Gastroesophageal sphincter (tissue), 4 donors: ENCODE measurements around the gene ACOT7. TPM values are rescaled to one million over a fixed set of nuclear protein-coding genes. Genes with fewer than 3 reads are reported as not detected.

Source experiments
- ATAC-seq: fragments of 150-250 bp; one replicate; pipeline ENCODE4 v1.9.1; 2016; ENCODE audit warnings: mild to moderate bottlenecking, moderate library complexity
- H3K27ac ChIP-seq, 4 donors: fragments of 200-600 bp; sonication (generic) in 3 of 4; 1 replicate in 3 of 4; 2 replicates in 1 of 4; pipeline ENCODE4 v1.5.1; 2016 to 2019
- H3K27me3 ChIP-seq: fragments of 200-600 bp; sonication (generic); one replicate; pipeline ENCODE4 v1.5.1; 2019
- H3K36me3 ChIP-seq, 2 donors: fragments of 200-600 bp; sonication (generic); one replicate each; pipeline ENCODE4 v1.5.1; 2019; ENCODE audit warnings: control low read depth in 1 of 2
- H3K4me1 ChIP-seq, 3 donors: fragments of 200-600 bp; sonication (generic); 1 replicate in 2 of 3; 2 replicates in 1 of 3; pipeline ENCODE4 v1.5.1; 2016 to 2019; ENCODE audit warnings: control low read depth in 2 of 3
- H3K4me3 ChIP-seq, 2 donors: fragments of 200-600 bp; sonication (generic); one replicate each; pipeline ENCODE4 v1.5.1; 2019; ENCODE audit warnings: mild to moderate bottlenecking in 1 of 2, moderate library complexity in 1 of 2
- H3K9me3 ChIP-seq, 3 donors: fragments of 200-600 bp; sonication (generic); one replicate each; pipeline ENCODE4 v1.5.1; 2017 to 2019; ENCODE audit warnings: control low read depth in 2 of 3
- EP300 ChIP-seq: sonication (generic); formaldehyde crosslinking; IDR thresholded peaks from one replicate; pipeline ENCODE4 v1.6.1; 2017; ENCODE audit warnings: antibody characterized with exemption, mild to moderate bottlenecking
- POLR2A ChIP-seq, 2 donors: fragments of 450-650 bp; IDR thresholded peaks; one replicate each; pipeline ENCODE4 v1.6.1; 2017; ENCODE audit warnings: antibody characterized with exemption in 2 of 2, mild to moderate bottlenecking in 2 of 2, moderate library complexity in 1 of 2
- POLR2AphosphoS5 ChIP-seq: sonication (generic); formaldehyde crosslinking; IDR thresholded peaks from one replicate; pipeline ENCODE4 v1.6.1; 2017; ENCODE audit warnings: antibody characterized with exemption
- WGBS, 2 donors: methylation state at CpG; one replicate each; pipeline ENCODE4 v1.1.5; 2018; ENCODE audit warnings: low coverage in 1 of 2; 5-methylcytosine and 5-hydroxymethylcytosine counted together
- total RNA-seq, 4 donors: library from RNA; depleted of rRNA; stranded (reverse); fragments of >200 nt; gene quantifications; one replicate each; pipeline ENCODE4 v1.1.0, GENCODE V29; 2016
- TF ChIP-seq, protein P1 (sequence below), 4 experiments: fragments of 200-600 bp in 2 of 4; fragments of 450-650 bp in 2 of 4; sonication (generic) in 1 of 4; IDR thresholded peaks; one replicate each; pipeline ENCODE4 v1.5.1; 2017 to 2019; ENCODE audit warnings: antibody characterized with exemption in 4 of 4, mild to moderate bottlenecking in 2 of 4, moderate library complexity in 2 of 4

The ACOT7 gene
- total RNA-seq, 4 donors from 2014 or later: 22.3 to 32.5 (median 25.0) TPM

DNA sequence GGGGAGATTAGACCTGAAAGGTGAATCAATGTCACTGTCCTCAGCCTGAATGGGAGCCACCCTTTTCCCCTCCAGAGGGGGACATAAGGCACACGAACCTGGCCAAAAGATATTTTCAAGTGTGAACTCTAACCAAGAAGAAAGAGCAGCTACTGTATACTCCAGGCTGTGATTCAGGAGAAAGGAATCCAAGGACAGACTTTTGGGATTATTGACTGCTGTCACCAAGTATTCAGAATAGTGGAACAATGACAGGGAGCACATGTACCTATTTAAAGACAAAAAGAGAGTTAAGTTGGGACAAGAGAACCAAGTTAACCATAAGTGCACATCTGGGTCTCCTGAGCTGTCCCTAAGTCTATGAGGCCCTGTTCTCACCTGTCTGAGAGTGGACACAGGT, 160.2 kb downstream of the ACOT7 start:
- peaks cover 0 to 20% (median 3%) of the 10 kb centered on the region in 3 donors for H3K4me1 ChIP-seq
- peaks cover 0 to 60% of the 10 kb centered on the region in 2 donors for H3K36me3 ChIP-seq
- H3K27me3 ChIP-seq: peaks cover 1% of the 10 kb centered on the region
- WGBS, 2 donors: 14 to 70% methylated on average over 1 of the region's 1 CpG
- no peak overlapping the region for H3K27ac ChIP-seq
- H3K9me3 ChIP-seq: no peaks in the 10 kb centered on the region
- ATAC-seq: no peak
- no peak overlapping the region for H3K4me3 ChIP-seq
- TF ChIP-seq EP300: no peak
- TF ChIP-seq POLR2A (IDR thresholded peaks at IDR 0.05): no peak
- TF ChIP-seq POLR2AphosphoS5: no peak
- TF ChIP-seq, protein P1, sequence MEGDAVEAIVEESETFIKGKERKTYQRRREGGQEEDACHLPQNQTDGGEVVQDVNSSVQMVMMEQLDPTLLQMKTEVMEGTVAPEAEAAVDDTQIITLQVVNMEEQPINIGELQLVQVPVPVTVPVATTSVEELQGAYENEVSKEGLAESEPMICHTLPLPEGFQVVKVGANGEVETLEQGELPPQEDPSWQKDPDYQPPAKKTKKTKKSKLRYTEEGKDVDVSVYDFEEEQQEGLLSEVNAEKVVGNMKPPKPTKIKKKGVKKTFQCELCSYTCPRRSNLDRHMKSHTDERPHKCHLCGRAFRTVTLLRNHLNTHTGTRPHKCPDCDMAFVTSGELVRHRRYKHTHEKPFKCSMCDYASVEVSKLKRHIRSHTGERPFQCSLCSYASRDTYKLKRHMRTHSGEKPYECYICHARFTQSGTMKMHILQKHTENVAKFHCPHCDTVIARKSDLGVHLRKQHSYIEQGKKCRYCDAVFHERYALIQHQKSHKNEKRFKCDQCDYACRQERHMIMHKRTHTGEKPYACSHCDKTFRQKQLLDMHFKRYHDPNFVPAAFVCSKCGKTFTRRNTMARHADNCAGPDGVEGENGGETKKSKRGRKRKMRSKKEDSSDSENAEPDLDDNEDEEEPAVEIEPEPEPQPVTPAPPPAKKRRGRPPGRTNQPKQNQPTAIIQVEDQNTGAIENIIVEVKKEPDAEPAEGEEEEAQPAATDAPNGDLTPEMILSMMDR (IDR thresholded peaks at IDR 0.05): no peak

DNA sequence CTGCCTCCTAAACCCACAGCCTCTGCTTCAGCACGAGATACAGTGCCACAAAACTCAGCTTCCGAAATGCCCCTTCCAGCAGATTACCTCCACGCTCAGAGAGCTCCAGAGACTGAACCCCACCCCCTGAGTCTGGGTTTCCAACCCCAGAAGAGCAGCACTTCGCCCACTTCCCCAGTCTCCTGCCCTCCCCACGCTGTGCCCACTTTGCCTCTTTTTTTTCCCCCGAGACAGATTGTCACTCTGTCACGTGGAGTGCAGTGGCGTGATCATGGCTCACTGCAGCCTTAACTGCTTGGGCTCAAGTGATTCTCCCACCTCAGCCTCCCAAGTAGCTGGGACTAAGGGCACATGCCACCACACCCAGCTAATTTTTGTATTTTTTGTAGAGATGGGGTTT, 167.9 kb downstream of the ACOT7 start:
- Histone ChIP-seq H3K4me3 (no peak overlapping the region), H3K36me3 (peaks cover 0 to 94% of the 10 kb centered on the region in 2 donors), H3K27ac (no peak overlapping the region), H3K4me1 (peaks cover 0 to 8% (median 0%) of the 10 kb centered on the region in 3 donors), H3K9me3 (no peaks in the 10 kb centered on the region), H3K27me3 (no peaks in the 10 kb centered on the region)
- TF ChIP-seq POLR2AphosphoS5 (no peak), POLR2A (IDR thresholded peaks at IDR 0.05) (no peak), EP300 (no peak)
- TF ChIP-seq, protein P1 (IDR thresholded peaks at IDR 0.05): no peak
- 86 to 91% methylated on average over 5 to 8 of the region's 8 CpGs for WGBS, 2 donors
- no peak for ATAC-seq

DNA sequence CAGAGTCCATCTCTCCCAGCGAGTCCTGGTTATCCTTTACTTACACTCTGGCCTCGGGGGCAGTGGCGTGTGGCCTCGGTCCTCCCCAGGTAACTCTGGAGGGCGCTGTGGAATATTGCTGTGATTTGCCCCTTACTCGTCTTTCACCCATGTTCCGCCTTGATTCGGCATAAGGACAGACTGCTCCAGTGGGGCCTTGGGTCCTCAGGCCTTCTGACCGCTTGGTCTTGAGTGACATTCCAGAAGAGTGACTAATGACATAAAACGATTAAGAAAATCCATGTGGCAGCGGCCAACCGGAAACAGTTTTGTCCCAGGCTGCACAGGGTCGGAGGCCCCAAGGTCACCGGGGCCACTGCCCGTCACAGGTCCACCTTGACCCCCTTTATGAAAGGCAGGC, 168.8 kb downstream of the ACOT7 start:
- no peak for ATAC-seq
- Histone ChIP-seq H3K36me3 (peaks cover 0 to 94% of the 10 kb centered on the region in 2 donors), H3K4me1 (peaks cover 0 to 8% (median 0%) of the 10 kb centered on the region in 3 donors), H3K4me3 (no peak overlapping the region), H3K9me3 (no peaks in the 10 kb centered on the region), H3K27me3 (no peaks in the 10 kb centered on the region), H3K27ac (no peak overlapping the region)
- WGBS, 2 donors: 72 to 80% methylated on average over 1 to 11 of the region's 15 CpGs
- TF ChIP-seq, protein P1 (IDR thresholded peaks at IDR 0.05): no peak
- TF ChIP-seq POLR2A (IDR thresholded peaks at IDR 0.05) (no peak), POLR2AphosphoS5 (no peak), EP300 (no peak)

DNA sequence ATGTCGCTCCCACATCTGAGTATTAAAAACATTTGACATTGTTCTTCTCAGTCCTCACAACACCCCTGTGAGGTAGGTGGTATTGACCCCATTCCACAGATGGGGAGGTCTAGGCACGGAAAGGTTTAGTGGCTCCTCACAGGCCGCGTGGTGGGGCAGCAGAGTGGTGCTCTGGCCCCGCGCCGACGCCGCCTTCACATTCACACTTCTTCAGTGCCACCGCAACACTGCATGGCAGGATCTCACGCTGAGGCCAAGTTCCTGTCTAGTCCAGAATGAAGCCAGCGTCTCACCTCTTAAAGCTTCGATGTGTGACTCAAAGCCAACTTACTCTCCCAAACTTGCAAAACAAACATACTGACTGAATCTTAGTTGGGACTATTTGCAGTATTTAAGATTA, 169.9 kb downstream of the ACOT7 start:
- Histone ChIP-seq H3K4me1 (peaks cover 0 to 8% (median 0%) of the 10 kb centered on the region in 3 donors), H3K9me3 (no peaks in the 10 kb centered on the region), H3K27ac (no peak overlapping the region), H3K27me3 (no peaks in the 10 kb centered on the region), H3K36me3 (peaks cover 0 to 83% of the 10 kb centered on the region in 2 donors), H3K4me3 (no peak overlapping the region)
- no peak for ATAC-seq
- 94 to 97% methylated on average over 3 to 13 of the region's 13 CpGs for WGBS, 2 donors
- TF ChIP-seq POLR2AphosphoS5 (no peak), POLR2A (IDR thresholded peaks at IDR 0.05) (no peak), EP300 (no peak)
- TF ChIP-seq, protein P1 (IDR thresholded peaks at IDR 0.05): no peak

DNA sequence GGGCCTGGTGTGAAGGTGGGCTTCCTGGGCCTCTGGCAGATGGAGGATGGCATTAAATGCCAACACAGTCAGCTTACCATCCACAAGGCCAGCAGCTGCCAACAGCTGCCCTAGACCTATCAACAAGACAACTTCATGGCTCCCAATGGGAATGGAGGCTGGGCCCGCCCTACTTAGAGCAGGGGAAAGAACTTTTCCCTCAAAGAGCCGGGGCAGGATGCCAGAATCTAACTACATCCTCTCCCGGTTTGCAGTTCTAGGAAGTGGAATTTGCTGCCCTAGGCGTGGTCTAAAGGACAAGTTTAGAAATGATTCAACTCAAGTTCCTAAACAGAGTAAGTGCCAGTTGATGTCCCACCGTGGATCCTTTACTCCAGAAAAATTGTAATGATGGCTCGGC, 170.9 kb downstream of the ACOT7 start:
- Histone ChIP-seq H3K9me3 (no peaks in the 10 kb centered on the region), H3K27me3 (no peaks in the 10 kb centered on the region), H3K36me3 (peaks cover 0 to 73% of the 10 kb centered on the region in 2 donors), H3K4me1 (peaks cover 0 to 8% (median 0%) of the 10 kb centered on the region in 3 donors), H3K4me3 (no peak overlapping the region), H3K27ac (peak overlapping the region in 3 of 4 donors; percentile 18 to 40 (median 22))
- WGBS, 2 donors: 33 to 40% methylated on average over 4 to 6 of the region's 6 CpGs
- peak; percentile 41 for ATAC-seq
- TF ChIP-seq POLR2A (IDR thresholded peaks at IDR 0.05): no peak
- TF ChIP-seq, protein P1 (IDR thresholded peaks at IDR 0.05): no peak
- no peak for TF ChIP-seq POLR2AphosphoS5
- no peak for TF ChIP-seq EP300
